GM12892 (cell line): ENCODE data around the gene CTNNB1.

Source experiments
- POLR2A ChIP-seq: IDR thresholded peaks from 2 replicates; pipeline ENCODE4 v1.6.1; 2011; ENCODE audit warnings: low read depth, low read length, control low read depth
- TAF1 ChIP-seq: IDR thresholded peaks from 2 replicates; pipeline ENCODE4 v1.6.1; 2011; ENCODE audit warnings: low read depth, mild to moderate bottlenecking, control low read depth, low read length, borderline replicate concordance

DNA sequence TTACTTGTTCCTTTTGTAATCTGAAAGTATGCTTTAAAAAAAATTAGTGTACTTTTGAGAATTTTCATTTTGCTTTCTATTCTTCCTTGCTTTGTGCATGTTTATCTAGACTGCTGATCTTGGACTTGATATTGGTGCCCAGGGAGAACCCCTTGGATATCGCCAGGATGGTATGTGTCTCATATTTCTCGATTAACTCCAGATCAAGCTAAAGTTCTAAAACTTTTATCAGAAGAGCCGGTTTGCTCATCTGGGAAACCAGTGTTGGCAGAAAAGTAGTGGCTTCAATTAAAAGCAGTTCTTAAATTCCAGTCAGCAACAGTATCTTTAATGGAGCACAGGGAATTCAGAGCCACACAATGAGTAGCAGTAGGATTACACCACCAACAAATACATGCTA, 38.6 kb downstream of the CTNNB1 start:
- no peak for TF ChIP-seq POLR2A
- no peak for TF ChIP-seq TAF1
